GM19467 (cell line): ENCODE results near the gene SEH1L.
A peak's percentile ranks its signal among the peaks of the same experiment; 100 is the strongest.
"Not testable (repeated sequence)": the region's sequence is repeated elsewhere in the genome, so short reads cannot be mapped to it uniquely, and the experiment has no call there.

Source experiments
- ATAC-seq: cut with Tn5 transposase; IDR thresholded peaks from one replicate; pipeline ENCODE4 v1.9.1; 2021; ENCODE audit warnings: mild to moderate bottlenecking, moderate library complexity; ENCODE audit not compliant: unreplicated experiment

Gene SEH1L, protein sequence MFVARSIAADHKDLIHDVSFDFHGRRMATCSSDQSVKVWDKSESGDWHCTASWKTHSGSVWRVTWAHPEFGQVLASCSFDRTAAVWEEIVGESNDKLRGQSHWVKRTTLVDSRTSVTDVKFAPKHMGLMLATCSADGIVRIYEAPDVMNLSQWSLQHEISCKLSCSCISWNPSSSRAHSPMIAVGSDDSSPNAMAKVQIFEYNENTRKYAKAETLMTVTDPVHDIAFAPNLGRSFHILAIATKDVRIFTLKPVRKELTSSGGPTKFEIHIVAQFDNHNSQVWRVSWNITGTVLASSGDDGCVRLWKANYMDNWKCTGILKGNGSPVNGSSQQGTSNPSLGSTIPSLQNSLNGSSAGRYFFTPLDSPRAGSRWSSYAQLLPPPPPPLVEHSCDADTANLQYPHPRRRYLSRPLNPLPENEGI

DNA sequence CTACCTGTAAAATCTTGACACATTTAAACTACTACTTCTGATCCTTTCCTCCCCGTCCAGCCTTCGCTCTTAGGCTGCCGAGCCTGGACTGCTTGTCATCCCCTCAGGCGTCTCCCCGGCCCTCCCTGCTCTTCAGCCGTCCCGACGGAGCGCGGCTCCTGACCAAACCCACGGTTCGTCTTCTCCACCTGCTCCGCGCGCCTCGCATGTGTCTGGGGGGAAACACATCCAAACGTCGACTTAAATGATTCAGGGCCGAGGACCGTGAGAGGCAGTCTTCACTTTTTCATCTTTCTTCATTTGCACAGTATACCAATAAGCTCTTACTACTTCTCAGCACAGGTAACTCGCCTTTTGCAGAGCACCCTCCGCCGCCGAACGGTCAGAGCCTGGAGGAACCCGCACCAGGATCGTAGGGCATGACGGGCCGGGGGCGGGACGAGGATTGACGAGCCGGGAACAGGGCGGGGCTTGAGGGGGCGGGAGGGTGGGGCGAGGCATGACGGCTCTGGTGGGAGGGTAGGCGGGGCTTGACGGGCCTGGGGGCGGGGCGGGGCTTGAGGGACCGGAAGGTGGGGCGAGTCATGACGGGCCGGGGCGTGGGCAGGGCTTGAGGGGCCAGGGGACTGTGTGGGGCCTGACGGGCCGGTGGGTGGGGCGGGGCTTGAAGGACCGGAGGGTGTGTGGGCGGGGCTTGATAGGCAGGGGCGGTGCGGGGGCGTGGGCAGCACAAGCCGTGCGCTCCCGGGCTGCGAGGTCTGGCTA lies at the start of gene SEH1L:
Gene SEH1L, plus strand, starts transcription at position 727 of the 765 bp plus-strand sequence. CDS start 111 bp downstream, outside the sequence.
- peak; percentile 73 for ATAC-seq

DNA sequence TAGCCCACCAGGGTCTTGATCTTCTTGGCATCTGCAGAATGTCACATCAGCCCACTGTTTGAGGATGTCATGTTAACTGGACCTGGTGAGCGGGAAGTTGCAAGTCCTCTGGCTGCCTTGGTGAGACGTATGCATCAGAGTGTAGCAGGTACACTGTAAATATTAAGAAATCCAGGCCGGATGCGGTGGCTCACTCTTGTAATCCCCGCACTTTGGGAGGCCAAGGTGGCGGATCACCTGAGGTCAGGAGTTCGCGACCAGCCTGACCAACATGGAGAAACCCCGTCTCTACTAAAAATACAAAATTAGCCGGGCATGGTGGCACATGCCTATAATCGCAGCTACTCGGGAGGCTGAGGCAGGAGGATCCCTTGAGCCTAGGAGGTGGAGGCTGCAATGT lies 46.6 kb upstream of the SEH1L start:
- not testable (repeated sequence) for ATAC-seq

DNA sequence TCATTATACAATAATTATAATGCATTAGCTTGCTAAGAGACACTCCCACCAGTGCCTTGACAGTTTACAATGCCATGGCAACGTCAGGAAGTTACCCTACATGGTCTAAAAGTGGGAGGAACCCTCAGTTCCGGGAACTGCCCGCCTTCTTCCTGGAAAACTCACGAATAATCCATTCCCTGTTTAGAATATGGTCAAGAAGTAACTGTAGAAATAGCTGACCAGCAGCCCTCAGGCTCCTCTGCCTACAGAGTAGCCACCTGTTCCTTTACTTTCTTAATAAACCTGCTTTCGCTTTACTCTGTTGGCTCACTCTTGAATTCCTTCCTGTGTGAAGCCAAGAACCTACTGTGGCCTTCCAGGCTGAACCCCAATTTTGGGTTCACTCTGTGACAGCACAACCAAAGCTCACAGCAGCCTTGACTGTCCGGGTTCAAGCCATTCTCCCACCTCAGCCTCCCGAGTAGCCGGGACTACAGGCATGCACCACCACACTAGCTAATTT lies 43.7 kb upstream of the SEH1L start:
- no peak for ATAC-seq

DNA sequence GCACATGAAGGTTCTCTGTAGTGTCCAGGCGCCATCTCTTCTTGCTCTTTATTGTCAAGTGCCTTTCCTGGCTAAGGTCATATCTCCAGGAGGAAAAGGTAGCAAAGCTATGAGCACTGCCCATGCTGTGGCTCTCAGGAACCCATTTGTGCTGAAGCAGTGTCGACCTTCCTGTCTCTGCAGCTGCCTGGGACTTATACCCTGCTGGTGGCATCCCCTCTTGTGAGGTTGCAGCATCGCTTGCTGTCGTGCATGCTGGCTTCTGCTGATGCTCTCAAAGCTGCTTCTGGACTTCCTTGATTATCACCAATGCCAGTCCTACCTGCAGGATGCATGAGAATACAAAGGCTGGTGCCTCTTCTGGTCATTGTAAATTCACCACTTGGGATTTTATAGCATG lies 41.7 kb upstream of the SEH1L start:
- ATAC-seq: no peak

DNA sequence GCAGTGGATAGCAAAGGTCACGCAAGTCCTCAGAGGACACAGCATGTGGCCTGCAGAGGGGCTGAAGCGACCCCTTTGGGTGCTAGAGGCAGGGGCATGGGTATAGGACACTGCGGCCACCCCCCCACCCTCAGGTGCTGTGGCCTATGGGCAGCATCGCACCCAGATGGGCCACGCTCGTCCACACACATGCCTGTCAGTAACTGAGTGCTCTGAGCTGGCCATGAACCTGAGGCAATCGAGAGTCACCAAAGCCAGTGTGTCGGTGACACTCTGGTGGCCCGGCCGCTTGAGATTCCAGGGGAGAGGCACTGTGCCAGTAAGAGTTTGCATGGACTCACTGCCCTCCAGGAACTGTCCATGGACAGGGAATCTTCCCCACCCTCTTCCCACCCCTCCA lies 41.0 kb upstream of the SEH1L start:
- ATAC-seq: no peak

DNA sequence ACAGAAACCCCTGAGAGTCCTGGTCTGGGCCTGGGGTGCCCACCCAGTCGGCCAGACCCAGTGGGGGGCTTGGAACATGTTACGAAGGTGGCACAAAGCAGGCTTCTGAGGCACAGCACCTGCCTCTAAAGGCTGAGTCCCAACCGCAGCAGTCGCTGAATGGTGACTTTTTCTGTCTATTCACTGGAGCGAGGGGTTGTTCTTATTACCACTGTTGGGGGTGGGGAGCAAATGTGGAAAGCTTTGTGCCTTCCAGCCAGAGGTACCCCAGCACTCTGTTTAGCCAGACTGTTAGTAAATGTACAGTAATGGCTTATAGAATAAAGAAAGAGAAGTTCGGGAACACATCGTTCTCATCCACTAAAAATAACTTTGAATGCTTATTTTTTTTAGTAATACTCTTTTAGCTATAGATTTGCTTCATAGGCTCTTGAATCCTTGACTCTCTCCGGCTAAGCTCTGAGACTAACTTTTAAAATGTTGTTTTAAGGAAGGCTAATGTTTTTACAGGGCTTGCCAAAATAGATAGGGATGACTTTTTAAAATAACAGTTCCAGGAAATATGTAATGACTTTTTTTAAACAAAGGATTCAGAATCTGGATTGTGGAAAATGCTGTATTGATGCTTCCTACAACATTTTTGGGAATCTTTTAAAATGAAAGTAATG lies 40.4 kb upstream of the SEH1L start:
- ATAC-seq: no peak

DNA sequence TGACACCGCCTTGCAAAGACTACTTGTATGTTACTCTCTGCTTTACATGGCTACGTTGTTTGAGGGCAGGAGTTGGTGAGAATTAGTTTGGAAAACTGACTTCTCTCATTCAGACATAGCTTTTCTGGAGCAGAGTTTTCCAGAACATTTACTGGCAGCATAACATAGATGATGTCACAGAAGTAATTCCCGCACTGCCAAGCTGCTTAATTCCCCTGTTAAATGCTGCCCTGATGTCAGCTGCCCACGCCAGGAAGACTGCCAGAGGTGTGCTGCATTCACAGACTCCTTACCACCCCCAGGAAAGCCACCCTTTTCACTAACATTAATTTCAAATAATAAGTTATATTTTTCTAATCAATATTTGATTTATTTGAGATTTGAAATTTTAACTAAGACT lies 39.1 kb upstream of the SEH1L start:
- no peak for ATAC-seq

DNA sequence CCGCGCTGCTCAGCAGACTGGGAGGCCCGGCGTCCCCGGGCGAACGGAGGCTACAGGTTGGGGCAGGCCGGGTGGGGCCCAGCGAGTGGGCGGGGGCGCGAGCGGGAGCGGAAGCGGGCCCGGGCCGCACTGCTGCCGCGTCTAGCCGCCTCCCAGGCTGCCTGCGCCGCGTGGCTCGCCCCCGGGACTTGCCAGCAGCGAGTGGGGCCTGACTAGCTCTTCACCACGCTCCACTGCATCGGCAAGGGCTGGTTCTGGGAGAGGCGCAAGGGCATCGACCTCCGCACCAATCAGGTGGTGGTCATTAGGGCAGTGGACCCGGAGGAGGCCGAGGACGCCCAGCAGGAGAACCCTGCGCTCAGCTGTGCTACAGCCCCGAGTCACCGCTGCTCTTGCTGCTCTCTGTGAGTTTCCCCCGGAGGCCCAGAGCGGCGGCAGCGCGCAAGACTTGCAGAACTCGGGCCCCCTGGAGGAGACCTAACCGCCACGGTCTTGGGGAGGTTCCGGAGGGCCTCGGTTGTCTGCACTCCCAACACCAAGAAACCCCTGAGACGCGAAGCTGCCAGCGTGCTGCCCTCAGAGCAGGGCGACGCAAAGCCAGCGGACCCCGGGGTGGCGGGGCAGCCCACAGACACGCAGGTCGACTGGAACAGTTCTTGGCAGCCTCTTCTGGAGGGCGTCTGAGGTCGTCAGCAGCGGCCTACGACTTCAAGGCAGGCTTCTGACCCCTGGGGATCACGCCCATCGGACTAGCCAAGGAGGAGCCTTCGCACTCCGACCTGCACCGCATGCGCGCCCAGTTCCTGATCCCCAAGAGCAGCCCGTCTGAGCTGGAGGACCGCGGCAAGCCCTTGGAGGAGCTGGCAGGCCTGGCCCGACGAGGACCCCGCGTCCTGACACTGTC lies 36.5 kb upstream of the SEH1L start:
- ATAC-seq: no peak

DNA sequence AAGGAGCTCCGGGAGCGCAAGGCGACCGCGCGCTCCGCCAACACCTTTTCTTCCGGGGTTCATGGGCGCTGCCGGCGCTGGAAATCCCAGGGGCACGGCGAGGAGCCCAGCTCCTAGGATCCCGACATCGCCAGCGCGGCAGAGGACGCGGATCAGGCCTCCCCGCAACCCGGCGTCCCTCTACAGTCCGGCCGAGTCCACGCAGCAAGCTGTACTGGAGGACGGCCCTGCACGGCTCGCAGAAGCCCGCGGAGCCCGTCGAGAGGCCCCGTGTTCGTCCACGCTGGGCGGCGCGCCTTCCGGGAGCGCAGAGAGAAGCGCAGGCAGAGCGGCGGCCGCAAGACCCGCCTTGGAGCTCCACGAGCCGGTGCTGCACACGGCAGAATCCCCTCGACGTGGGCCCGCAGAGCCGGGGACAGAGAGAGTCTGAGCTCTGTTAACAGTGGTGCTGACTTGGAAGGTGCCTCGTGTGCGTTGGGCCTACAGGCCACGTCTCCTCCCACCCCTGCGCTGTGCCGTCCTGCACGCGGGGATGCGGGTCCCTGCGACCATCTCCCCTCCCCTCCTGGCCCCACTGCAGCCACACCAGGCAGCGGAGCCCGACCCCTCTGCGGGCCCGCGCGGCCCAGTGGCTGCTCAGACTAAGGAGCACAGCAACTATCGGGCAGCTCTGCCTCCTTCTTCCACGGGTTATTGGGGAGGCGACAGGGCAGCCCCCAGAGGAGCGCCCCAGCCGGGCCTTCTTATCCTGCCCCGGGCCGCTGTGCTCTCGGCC lies 35.7 kb upstream of the SEH1L start:
- no peak for ATAC-seq

DNA sequence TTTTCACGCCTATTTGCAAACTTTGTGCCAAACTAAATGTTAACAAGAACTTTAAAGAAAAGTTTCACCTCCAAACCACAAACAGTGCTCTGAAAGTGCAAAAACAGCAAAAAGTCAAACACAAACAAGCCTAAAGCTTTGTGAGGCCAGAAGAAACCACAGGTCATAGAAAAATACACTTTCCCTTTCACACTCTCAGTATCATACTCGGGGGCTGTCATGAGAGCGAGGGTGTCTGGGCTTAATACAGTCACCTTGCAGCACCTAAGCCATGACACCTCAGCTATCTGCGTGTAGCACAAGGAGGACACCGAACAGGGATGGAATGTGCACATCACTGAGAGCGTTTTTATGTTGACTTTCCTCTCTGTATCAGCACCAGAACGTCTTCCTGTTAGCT lies 26.6 kb upstream of the SEH1L start:
- ATAC-seq: no peak

DNA sequence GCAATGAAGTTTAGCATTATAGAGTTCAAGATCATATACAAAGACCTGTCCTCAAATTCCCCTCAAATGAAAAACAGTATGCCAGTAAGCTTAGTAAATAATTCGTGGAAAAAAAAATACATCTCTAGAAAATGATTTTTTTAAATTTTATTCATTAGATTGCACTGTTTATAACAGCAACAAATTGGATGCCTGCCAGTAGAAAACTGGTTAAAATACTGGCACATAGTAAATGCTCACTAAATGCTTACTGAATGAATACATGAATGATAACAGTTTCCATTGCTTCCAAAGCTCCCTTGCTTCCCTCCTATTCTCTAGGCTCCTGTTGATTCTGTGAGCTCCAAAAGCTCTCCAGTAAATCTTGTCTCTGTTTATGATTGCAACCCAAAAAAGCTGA lies 25.5 kb upstream of the SEH1L start:
- ATAC-seq: no peak

DNA sequence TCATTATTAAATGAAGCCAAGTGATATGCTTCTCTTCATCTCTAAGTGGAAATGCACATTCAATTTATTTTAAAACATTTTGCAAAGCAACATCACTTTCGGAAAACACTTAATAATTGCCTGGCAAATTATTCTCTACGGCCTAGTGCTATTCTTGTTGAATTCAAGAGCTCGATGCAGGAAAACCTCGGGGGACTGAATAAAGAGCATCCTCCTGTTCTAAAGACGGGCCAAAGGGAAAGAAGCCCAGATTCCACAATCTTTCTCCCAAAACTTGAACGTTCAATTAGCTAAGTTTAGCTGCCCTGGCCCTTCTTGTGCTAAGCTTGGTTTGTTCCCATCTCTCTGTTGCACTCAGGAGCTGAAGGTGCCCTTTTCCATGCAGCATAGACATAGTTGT lies 23.2 kb upstream of the SEH1L start:
- no peak for ATAC-seq

DNA sequence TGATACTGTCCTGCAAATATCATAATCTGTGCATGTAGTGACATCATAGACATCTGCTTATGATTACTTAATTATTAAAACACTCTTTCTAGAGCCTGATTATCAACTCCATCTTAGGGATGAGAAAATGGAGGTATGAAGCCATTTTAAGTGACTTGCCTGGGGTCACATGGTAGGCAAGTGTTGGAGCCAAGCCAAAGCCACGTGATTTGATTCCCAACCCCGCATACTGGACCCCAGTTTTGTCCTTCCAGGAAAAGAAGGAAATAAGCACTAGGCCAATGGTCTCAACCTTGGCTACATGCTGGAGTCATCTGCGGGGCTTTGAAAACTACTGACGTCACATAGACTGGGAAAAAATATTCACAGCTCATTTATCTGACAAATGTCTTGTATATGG lies 19.6 kb upstream of the SEH1L start:
- no peak for ATAC-seq

DNA sequence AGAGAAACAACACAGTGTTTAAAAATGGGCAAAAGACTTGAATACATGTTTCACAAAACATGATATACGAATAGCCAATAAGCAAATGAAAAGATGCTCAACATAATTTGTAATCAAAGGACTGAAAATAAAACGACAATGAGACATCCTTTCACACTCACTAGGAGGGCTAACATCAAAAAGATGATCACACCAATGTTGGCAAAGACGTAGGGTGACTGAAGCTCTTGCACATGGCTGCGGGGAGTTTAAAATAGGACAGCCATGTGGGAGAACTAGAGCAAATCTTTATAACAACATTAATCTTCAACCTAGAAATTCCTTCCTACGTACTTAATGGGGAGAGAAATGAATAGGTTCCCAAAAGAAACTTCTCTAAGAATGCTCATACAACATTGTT lies 19.2 kb upstream of the SEH1L start:
- ATAC-seq: no peak

DNA sequence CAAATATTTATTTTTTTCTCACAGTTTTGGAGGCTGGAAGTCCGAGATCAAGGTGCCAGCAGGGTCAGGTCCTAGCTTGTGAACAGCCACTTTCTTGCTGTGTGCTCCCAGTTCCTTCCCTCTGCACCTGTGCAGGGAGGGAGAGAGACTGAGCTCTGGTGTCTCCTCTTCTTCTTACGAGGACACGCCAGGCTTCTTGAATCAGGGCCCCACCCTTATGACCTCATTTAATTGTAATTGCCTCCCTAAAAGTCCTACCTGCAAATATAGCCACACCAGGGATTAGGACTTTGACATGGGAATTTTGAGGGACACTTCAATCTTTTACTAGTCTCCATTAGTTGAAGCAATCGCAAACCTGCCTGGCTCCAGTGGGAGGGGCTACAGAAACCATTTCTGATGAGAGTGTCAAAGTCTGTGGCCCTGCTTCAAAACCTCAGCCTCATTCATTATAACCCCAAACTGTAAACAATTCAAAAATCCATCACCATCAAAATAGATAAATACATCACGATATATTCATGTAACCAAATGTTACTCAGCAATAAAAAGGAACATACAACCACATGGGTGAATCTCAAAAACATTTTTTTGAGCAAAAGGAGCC lies 18.2 kb upstream of the SEH1L start:
- ATAC-seq: no peak

DNA sequence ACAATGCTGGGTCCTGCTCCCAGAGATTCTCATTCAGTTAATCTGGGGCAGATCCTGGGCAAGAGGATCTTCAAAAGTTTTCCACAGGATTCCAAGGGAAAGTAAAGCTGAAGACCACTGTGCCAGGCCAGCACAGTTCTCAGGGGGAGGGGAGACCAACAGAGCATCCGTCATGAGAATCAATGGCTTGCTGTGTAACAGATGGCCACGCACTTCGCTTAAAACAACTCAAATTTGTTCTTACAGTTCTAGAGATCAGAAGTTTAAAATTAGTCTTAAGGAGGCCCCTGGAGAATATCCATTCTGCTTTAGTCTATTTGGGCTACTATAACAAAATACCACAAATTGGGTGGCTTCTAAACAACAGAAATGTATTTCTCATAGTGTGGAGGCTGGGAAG lies 17.4 kb upstream of the SEH1L start:
- ATAC-seq: no peak

DNA sequence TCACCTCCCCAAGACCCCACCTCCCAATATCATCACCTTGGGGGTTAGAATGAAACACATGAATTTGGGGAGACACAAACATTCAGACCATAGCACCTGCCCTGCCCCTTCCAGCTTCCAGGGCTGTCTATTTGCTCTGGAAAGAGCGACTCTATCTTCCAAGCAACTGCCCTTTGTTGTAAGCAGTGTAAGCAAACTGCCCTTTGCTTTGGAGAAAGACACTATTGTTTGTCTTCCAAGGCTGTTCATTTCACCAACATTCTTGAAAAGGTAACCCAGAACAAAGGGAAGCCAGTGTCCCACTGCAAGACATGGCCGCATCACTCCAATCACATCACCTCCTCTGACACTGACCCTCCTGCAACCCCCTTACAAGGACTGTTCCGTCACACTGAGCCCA lies 16.9 kb upstream of the SEH1L start:
- no peak for ATAC-seq

DNA sequence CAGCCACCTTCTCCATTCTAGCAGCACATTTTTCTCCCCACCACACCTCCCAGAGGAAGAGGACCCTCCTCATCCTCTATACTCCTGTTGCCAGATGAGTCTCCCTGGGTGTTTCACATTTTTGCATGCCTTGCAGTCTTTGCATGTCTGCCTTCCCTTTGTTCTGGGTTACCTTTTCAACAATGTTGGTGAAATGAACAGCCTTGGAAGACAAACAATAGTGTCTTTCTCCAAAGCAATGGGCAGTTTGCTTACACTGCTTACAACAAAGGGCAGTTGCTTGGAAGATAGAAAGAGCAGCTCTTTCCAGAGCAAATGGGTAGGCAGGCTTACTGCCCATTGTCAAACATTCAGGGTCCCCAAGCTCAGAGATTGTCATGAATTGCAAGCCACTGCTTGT lies 14.5 kb upstream of the SEH1L start:
- ATAC-seq: no peak

DNA sequence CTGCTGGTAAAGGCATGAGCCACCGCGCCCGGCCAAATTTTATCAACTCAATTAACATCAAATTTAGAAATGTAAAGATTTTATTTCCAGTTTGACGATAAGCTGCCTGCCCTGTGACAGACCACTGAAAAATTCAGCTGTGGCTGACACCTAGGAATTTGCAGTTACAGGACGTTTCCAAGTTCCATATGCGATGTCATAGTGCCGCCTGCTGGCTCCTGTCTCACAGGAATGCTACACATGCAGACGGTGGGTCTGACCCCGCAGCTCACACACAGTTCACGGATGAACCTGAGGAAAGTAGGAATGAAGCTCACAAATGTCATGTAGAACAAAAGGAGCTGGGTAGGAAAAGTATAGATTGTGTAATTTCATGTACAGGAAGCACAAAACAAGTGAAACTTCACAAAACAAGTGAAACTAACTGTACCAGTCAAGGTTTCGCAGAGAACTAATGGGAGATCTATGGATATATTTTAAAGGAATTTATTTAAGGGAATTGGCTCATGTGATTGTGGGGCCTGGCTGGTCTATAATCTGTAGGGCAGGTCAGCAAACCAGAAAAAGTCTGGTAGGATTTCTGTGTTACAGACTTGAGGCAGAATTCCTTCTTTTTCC lies 13.2 kb upstream of the SEH1L start:
- ATAC-seq: no peak
